ENCODE results near the gene EEF1A2.

The EEF1A2 gene

GRCh38 chr20:63446216-63447024 is 52.5 kb downstream of the EEF1A2 start:
- TF ChIP-seq CTCF (IDR thresholded peaks at IDR 0.05; ENCODE audit: unreplicated experiment in 3 of 3): no peak
- no peak overlapping the region for H3K27ac Mint-ChIP-seq
- H3K4me3 Mint-ChIP-seq: no peak overlapping the region
- H3K4me1 Mint-ChIP-seq: peaks cover 12% of the 10 kb centered on the region
- H3K9me3 Mint-ChIP-seq: peaks cover 6% of the 10 kb centered on the region
- H3K36me3 Mint-ChIP-seq (ENCODE audit: low read depth): no peaks in the 10 kb centered on the region
- peaks cover 15% of the 10 kb centered on the region for H3K27me3 Mint-ChIP-seq (ENCODE audit: low read depth)

GRCh38 chr20:63445075-63445734 is 53.7 kb downstream of the EEF1A2 start:
- no peaks in the 10 kb centered on the region for H3K36me3 Mint-ChIP-seq (ENCODE audit: low read depth)
- H3K27ac Mint-ChIP-seq: peak overlapping the region in 1 of 3 experiments; percentile 46
- TF ChIP-seq CTCF (IDR thresholded peaks at IDR 0.05; ENCODE audit: unreplicated experiment in 3 of 3): no peak
- H3K4me3 Mint-ChIP-seq: no peak overlapping the region
- H3K4me1 Mint-ChIP-seq: peaks cover 16% of the 10 kb centered on the region
- peaks cover 6% of the 10 kb centered on the region for H3K9me3 Mint-ChIP-seq
- peaks cover 15% of the 10 kb centered on the region for H3K27me3 Mint-ChIP-seq (ENCODE audit: low read depth)

- Mint-ChIP-seq H3K36me3 (ENCODE audit: low read depth) (no peaks in the 10 kb centered on the region), H3K4me3 (no peak overlapping the region), H3K27me3 (ENCODE audit: low read depth) (peaks cover 15% of the 10 kb centered on the region), H3K27ac (no peak overlapping the region), H3K4me1 (peaks cover 16% of the 10 kb centered on the region), H3K9me3 (peaks cover 6% of the 10 kb centered on the region)
- TF ChIP-seq CTCF (IDR thresholded peaks at IDR 0.05; ENCODE audit: unreplicated experiment in 3 of 3): no peak
These were observed 54.3 kb downstream of the EEF1A2 start for GRCh38 chr20:63444548-63444947.

- Mint-ChIP-seq H3K27me3 (ENCODE audit: low read depth) (peaks cover 12% of the 10 kb centered on the region), H3K4me1 (peaks cover 16% of the 10 kb centered on the region), H3K27ac (no peak overlapping the region), H3K9me3 (peaks cover 6% of the 10 kb centered on the region), H3K4me3 (no peak overlapping the region), H3K36me3 (ENCODE audit: low read depth) (no peaks in the 10 kb centered on the region)
- no peak for TF ChIP-seq CTCF (IDR thresholded peaks at IDR 0.05; ENCODE audit: unreplicated experiment in 3 of 3)
These were observed 55.1 kb downstream of the EEF1A2 start for GRCh38 chr20:63443606-63444395.

GRCh38 chr20:63442100-63442493 is 56.8 kb downstream of the EEF1A2 start:
- no peaks in the 10 kb centered on the region for H3K36me3 Mint-ChIP-seq (ENCODE audit: low read depth)
- peaks cover 6% of the 10 kb centered on the region for H3K9me3 Mint-ChIP-seq
- no peak overlapping the region for H3K27ac Mint-ChIP-seq
- peak in 2 of 3 experiments; percentile 23 to 27 for TF ChIP-seq CTCF (IDR thresholded peaks at IDR 0.05; ENCODE audit: unreplicated experiment in 3 of 3)
- peaks cover 6% of the 10 kb centered on the region for H3K4me1 Mint-ChIP-seq
- H3K27me3 Mint-ChIP-seq (ENCODE audit: low read depth): peaks cover 3% of the 10 kb centered on the region
- H3K4me3 Mint-ChIP-seq: no peak overlapping the region
